GM12872 (cell line): ENCODE results near the gene PTGIS.

Experiments used
- CTCF ChIP-seq: IDR thresholded peaks from 3 replicates; pipeline ENCODE4 v1.5.1; 2011; ENCODE audit warnings: low read depth, mild to moderate bottlenecking, low read length, moderate library complexity; ENCODE audit not compliant: insufficient read depth

Gene PTGIS

DNA sequence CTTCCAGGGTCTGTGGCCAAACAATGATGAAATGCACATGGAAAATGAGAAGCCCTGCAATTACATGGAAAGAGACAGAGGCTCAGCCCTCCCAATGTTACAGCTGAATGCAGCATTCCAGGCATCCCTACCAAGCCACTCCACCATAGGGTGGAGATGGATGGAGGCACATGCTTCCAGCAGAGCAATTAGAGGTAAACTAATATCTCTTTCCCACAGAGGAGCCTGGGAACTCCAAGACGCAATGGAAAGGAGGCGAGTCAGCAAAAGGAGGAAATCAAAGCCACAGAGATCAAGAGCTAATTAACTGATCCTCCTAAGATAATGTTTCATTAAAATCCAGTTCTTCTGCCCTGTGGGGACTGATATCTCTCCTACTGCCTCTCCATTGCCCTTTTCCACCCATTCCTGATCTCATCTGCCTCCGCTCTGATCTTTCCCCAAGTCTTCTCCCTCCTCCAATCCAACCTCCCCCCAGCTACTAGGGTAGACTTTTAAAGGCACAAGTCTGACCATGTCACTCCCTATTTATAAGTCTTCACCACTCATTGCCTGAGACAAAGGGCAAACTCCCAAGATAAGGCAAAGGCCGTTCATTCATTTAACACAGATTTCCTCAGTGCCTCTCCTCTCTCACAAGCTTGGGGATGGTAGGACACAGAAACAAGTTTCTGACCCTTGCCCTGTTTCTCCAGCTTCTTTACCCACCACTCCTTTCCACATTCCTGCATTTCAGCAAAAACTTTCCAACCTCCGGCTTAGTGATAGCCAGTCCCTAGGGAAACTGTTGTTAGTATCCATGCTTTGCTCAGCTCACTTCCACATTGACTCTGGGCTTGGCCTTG is 71.2 kb downstream of the PTGIS start:
- TF ChIP-seq CTCF, result no peak

GRCh38 chr20:49496043-49496442 is 71.9 kb downstream of the PTGIS start:
- TF ChIP-seq CTCF, result no peak

- TF ChIP-seq CTCF, result no peak
Measured at GRCh38 chr20:49490689-49491088, 77.2 kb downstream of the PTGIS start.

DNA sequence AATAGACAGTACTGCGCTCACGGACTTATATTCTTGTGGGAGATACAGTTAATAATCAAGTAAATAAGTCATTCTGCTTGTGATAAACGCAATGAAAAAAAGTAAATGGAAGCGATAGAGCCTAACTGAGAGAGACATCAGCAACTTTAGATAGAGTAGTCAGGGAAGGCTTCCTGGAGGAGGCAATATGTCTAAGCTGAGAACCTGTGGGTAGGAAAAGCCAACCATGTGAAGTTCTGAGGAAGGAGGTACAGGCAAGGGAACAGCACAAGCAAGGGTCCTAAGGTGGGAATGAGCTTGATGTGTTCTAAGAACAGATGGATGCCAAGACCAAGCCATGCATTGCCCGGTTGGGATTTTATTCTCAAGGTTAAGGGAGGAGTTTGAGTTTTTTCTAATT is 78.2 kb downstream of the PTGIS start:
- no peak for TF ChIP-seq CTCF

DNA sequence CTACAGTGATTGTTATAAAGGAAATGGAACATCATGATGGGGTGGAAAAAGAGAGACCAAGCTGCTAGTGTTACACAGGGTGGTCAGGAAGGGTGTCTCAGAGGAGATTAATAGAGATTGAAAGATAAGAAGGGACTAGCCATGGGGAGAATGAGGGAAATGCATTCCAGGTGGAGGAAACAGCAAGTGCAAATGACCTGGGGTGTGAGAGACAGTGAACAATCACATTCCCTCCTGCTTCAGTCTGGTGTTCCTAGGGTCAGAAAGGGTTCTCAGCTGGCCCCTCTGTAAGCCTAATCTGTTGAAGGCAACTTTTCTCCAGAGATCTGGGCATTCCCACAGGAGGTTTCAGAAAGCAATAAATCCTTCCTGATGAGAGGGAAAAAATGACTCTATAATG is 81.9 kb downstream of the PTGIS start:
- TF ChIP-seq CTCF, result no peak

DNA sequence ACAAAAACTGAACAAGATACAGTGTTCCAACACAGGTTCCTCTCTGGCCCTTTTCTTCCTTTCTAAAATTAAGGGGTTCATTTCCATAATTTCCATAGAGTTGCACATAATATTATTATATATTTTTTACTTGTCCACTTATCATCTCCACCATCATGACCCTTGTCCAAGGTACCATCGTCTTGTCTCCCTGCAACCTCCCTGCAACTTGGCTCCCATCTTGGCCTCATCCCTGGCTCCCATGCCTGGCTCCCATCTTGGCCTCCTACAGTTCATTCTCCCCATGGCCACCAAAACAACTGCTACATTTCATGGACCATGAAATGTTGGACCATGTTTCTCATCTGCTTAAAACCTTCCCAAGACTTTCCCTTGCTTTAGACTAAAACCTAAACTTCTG is 82.4 kb downstream of the PTGIS start:
- TF ChIP-seq CTCF, result no peak

DNA sequence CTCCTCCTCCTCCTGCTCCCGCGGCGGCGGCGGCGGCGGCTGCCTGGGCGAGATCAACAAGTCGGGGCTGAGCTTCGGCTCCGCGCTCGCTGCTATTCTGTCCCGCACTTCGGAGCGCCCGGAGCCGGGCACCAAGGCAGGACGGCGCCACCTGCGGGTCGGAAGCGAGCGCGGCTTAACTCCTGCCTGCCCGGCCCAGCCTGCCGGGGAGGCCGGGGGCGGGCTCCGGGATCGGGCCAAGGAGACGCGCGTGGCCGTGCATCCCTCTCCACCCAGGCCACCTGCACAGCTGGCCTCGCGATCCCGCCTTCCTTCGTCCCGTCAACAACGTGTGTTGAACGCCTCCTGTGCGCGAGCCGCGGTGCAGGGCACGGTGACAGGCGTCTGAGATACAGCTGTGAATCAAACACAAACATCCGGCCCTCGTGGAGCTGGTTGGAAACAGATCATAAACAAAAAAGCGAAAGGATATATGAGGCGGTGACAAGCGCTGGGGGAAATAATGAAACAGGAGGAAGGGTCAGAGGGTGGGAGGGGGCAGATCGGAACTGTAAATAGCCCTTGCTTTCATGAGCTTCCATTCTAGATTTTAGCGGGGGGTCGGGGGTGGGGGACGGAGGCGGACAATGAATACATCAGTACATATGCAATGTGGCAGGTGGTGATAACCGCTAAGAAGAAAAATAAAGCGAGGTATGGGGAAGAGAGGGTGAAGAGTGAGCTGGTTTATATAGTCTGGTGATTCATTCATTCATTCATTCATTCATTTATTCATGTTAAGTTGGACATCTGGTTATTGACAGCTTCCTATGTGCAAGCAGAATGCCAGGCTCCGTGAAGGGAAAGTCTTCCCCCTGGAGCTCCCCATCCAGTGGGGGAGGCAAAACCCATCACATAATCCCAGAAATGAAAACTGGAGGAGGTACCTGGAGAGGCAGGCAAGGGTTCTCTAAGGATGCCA is 83.5 kb downstream of the PTGIS start:
- peak; percentile 70 for TF ChIP-seq CTCF
